Large intestine (tissue), 3 donors: ENCODE measurements around the gene GRIN2A. TPM values are rescaled to one million over a fixed set of nuclear protein-coding genes. Genes with fewer than 3 reads are reported as not detected.

ENCODE experiments used
- DNase-seq, 2 donors: peaks; one replicate each; pipeline versions ENCODE4 v3.0.0 to v3.0.0-alpha.2; 2013
- H3K27ac ChIP-seq: one replicate; pipeline ENCODE4 v1.5.1; 2013; ENCODE audit warnings: low read length
- H3K27me3 ChIP-seq: 2 replicates; pipeline ENCODE4 v1.6.1; 2013; ENCODE audit warnings: low read length; ENCODE audit not compliant: control insufficient read depth, insufficient read depth
- H3K36me3 ChIP-seq: 2 replicates; pipeline ENCODE4 v1.6.1; 2013; ENCODE audit warnings: low read length; ENCODE audit not compliant: control insufficient read depth, insufficient read depth
- H3K4me1 ChIP-seq: one replicate; pipeline ENCODE4 v1.6.1; 2013; ENCODE audit warnings: low read length; ENCODE audit not compliant: control insufficient read depth, insufficient read depth
- H3K4me3 ChIP-seq: one replicate; pipeline ENCODE4 v1.5.1; 2013; ENCODE audit warnings: low read length
- H3K9me3 ChIP-seq: one replicate; pipeline ENCODE4 v1.6.1; 2013; ENCODE audit warnings: mild to moderate bottlenecking, low read depth, low read length, moderate library complexity; ENCODE audit not compliant: control insufficient read depth
- WGBS: methylation state at CpG from one replicate; pipeline ENCODE4 v1.1.5; 2013; ENCODE audit warnings: low lambda C conversion rate; ENCODE audit not compliant: insufficient coverage; 5-methylcytosine and 5-hydroxymethylcytosine counted together
- polyA plus RNA-seq: library from polyadenylated mRNA; unstranded; fragments of 120-200 nt; gene quantifications from one replicate; pipeline ENCODE4 v1.2.1, GENCODE V29; 2013

Gene GRIN2A
- polyA plus RNA-seq, 1 donor = 0.10 TPM

DNA sequence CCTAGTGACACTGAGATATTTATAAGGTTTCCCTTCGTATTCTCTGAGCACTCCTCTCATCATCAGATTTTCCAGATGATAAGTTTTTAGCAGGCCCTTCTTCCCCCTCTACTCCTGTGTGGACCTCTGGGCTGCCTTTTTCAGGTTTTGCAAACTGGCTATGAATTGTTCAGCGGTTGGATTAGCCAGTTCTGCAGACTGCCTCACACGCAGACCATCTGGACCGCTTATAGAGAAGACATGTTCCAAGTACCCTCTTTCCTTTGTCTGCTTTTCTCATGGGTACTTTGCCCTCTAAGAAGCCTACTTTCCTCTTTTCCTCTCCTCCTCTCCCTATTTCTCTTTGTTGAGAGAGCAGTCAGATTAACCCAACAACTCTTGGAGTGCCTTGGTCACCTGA is 111.6 kb downstream of the GRIN2A start:
- H3K36me3 ChIP-seq = no peaks in the 10 kb centered on the region
- H3K9me3 ChIP-seq = no peaks in the 10 kb centered on the region
- WGBS = no CpG with 5 or more reads among the region's 4 CpGs
- no peak overlapping the region for H3K4me3 ChIP-seq
- H3K27ac ChIP-seq = no peak overlapping the region
- H3K4me1 ChIP-seq = no peaks in the 10 kb centered on the region
- H3K27me3 ChIP-seq = no peaks in the 10 kb centered on the region
- DNase-seq = no peak

- Histone ChIP-seq H3K36me3 (no peaks in the 10 kb centered on the region), H3K27ac (no peak overlapping the region), H3K4me3 (no peak overlapping the region), H3K27me3 (no peaks in the 10 kb centered on the region), H3K4me1 (no peaks in the 10 kb centered on the region), H3K9me3 (no peaks in the 10 kb centered on the region)
- DNase-seq = no peak
- WGBS = no CpG with 5 or more reads among the region's 3 CpGs
These were observed 112.9 kb downstream of the GRIN2A start for GRCh38 chr16:10069374-10069773.

DNA sequence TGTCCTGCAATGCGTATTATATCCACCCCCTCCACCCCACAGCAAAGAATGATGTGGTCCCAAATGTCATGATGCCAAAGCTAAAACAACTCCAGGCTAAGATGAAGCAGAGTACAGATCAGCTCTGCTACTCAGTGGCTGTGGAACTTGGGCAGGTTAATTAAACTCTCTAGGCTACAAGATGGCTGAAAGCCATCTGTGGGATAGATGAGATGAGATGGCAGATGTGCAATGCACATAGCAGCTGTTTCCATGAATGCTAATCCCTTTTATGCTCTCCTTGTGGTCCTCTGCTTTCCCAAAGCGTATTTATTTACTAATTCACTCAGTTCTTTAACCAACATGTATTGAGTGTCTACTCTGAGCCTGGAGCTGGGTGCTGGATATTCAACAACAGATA is 114.4 kb downstream of the GRIN2A start:
- DNase-seq = no peak
- H3K27me3 ChIP-seq = no peaks in the 10 kb centered on the region
- H3K9me3 ChIP-seq = no peaks in the 10 kb centered on the region
- H3K4me3 ChIP-seq = no peak overlapping the region
- H3K4me1 ChIP-seq = no peaks in the 10 kb centered on the region
- no CpG with 5 or more reads among the region's 2 CpGs for WGBS
- H3K27ac ChIP-seq = no peak overlapping the region
- H3K36me3 ChIP-seq = no peaks in the 10 kb centered on the region

DNA sequence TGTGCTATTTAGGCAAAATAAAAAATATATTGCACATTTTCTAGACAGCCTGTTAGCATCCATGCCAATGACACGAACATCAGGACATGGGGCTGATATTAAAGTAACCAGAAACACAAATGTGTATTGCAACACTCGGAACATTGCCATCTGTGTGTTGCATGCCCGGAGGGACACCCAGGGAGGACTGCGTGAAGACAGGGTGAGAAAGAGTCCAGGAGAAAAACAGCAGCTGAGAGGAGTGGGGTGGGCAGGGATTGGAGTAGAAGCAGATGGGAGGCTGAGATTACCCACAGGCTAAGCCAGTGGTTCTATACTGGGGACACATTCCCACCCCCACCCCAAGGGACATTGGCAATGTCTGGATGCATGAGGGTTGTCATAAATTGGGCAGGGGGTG is 114.8 kb downstream of the GRIN2A start:
- no peak for DNase-seq
- Histone ChIP-seq H3K27me3 (no peaks in the 10 kb centered on the region), H3K9me3 (no peaks in the 10 kb centered on the region), H3K36me3 (no peaks in the 10 kb centered on the region), H3K4me3 (no peak overlapping the region), H3K27ac (no peak overlapping the region), H3K4me1 (no peaks in the 10 kb centered on the region)
- WGBS = 90% methylated on average over 2 of the region's 4 CpGs

DNA sequence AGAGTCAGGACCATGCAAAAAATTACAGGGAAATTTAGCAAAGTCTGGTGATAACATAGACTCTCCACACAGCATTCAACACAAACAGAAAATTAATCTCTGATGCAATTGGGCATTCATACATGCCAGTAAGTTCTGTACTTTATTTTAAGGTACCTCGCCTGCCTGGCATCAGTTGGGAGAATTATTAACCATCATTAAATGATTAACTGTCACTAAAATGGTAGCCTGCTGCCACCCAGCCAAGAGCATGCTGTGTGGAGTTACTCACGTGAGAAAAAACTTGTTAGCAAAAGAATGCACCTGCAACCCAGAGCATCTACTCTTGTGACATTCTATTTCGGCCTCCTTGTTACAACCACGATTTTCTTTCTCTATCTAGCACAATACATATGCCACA is 117.2 kb downstream of the GRIN2A start:
- Histone ChIP-seq H3K9me3 (no peaks in the 10 kb centered on the region), H3K27ac (no peak overlapping the region), H3K36me3 (no peaks in the 10 kb centered on the region), H3K27me3 (no peaks in the 10 kb centered on the region), H3K4me3 (no peak overlapping the region), H3K4me1 (no peaks in the 10 kb centered on the region)
- WGBS = 67% methylated on average over 2 of the region's 4 CpGs
- no peak for DNase-seq

- H3K27me3 ChIP-seq = no peaks in the 10 kb centered on the region
- H3K36me3 ChIP-seq = no peaks in the 10 kb centered on the region
- H3K27ac ChIP-seq = no peak overlapping the region
- WGBS = 89% methylated on average over 1 of the region's 4 CpGs
- no peak overlapping the region for H3K4me3 ChIP-seq
- DNase-seq = no peak
- no peaks in the 10 kb centered on the region for H3K4me1 ChIP-seq
- H3K9me3 ChIP-seq = no peaks in the 10 kb centered on the region
These were observed 133.4 kb downstream of the GRIN2A start for GRCh38 chr16:10048850-10049249.

- WGBS = 60% methylated on average over 1 of the region's 4 CpGs
These were observed 136.3 kb downstream of the GRIN2A start for GRCh38 chr16:10045947-10046346.

DNA sequence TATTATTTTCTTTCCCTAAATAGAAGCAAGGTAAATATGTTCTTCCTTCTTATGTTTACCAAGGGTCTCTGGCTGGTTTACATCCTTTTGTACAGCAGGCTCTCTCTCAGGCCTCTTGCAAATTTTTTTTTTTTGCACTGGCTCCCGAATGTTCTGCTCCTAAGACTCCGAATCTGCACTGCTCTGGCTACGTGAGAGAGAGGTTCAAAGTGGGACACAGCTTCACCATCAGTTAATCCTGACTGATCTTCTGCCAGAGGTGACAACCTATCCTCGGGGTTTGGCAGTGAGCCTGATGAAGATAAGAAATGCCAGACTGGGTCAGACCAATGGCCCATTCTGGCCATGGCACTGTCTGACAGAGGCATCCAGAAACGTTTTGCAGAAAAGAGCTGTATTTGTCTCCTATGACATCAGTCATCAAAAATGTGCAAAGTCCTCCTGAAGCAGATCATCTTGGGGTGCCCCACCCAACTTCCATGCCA is 136.9 kb downstream of the GRIN2A start:
- Histone ChIP-seq H3K9me3 (no peaks in the 10 kb centered on the region), H3K27ac (no peak overlapping the region), H3K27me3 (no peaks in the 10 kb centered on the region), H3K4me1 (no peaks in the 10 kb centered on the region), H3K36me3 (no peaks in the 10 kb centered on the region), H3K4me3 (no peak overlapping the region)
- 20% methylated on average over 1 of the region's 5 CpGs for WGBS
- no peak for DNase-seq

More at GRCh38 chr16:10045947-10046346, 136.3 kb downstream of the GRIN2A start:
- DNase-seq = no peak
- H3K27me3 ChIP-seq = no peaks in the 10 kb centered on the region
- no peaks in the 10 kb centered on the region for H3K9me3 ChIP-seq
- H3K4me1 ChIP-seq = no peaks in the 10 kb centered on the region
- H3K27ac ChIP-seq = no peak overlapping the region
- H3K36me3 ChIP-seq = no peaks in the 10 kb centered on the region
- H3K4me3 ChIP-seq = no peak overlapping the region

DNA sequence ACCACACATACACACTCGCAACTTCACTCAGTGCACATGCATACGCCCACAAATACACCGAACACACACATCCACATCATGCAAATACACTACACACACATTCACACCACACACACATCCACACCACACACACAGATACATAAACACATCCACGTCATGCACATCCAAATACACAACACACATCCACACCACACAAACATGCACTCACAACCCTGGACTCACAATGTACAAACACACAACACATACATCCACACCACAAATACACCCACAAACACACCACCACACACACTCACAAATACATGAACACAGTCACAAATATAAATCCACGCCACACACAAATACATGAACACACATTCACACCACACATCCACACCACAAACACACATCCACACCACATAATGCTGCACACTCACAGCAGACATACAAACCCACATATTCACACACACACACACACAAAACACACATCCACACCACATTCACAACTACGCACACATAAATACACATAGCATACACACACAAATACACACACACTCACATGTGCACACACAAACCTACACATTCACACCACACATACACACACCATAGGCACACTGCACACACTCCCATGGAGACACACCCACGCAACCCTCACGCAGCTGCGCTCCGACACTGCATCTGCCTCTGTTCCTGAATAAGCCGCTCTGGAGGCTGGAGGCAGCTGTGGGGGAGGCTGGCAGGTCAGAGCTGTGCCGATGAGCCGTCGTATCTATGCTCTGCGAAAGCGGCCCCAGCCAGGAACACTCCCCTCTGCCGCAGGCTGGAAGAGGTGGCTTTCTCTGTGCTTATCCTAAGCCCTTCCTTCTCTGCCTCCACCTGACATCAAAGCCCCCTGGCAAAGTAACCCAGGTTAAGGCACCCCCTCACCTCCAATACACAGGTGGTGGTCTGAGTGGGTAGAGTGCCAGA is 141.8 kb downstream of the GRIN2A start:
- H3K9me3 ChIP-seq = no peaks in the 10 kb centered on the region
- H3K4me1 ChIP-seq = no peaks in the 10 kb centered on the region
- WGBS = no CpG with 5 or more reads among the region's 17 CpGs
- DNase-seq = no peak
- no peaks in the 10 kb centered on the region for H3K36me3 ChIP-seq
- no peak overlapping the region for H3K4me3 ChIP-seq
- H3K27me3 ChIP-seq = peaks cover 18% of the 10 kb centered on the region
- no peak overlapping the region for H3K27ac ChIP-seq

DNA sequence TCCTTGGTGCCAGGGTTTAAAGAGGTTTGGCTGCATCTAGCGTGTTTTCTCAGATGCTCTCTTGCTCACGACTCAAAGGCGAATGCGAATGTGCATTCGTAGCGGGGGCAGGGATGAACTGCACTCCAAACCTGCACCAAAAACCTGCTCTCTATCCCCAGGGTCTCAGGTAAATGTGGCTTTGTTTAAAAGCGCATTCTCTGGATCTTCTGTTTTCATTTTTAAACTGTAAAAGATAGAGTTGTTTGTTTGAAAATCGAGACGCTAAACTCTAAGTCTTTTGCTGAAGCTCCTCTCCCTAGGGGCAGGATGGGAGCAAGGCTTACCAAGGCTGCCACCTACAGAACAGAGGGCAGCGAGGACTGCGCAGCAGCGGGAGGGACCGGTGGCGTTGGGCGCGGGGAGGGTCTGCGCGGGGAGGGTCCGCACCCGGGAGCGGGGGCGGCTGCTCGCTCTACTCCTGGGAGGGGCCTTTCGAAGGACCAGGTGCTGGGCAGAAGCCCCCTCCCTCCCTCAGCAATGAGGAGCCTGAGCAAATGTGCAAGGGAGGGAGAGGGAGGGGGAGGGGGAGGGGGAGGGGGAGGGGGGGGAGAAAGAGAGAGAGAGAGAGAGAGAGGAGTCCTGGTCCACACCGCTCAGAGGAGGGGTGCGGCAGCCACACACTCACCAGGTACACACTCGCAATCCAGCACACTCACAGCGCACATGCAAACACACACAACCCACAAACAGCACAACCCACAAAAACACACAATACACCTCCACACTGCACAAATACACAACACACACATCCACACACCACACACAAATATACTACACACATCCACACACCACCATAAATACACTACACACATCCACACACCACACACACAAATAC is 142.8 kb downstream of the GRIN2A start:
- no peak overlapping the region for H3K4me3 ChIP-seq
- peak in 1 of 2 donors; percentile 5 for DNase-seq

More for the DNA sequence above, 142.8 kb downstream of the GRIN2A start:
- WGBS = 20% methylated on average over 1 of the region's 28 CpGs
- no peaks in the 10 kb centered on the region for H3K4me1 ChIP-seq
- no peaks in the 10 kb centered on the region for H3K36me3 ChIP-seq
- H3K27ac ChIP-seq = no peak overlapping the region
- peaks cover 18% of the 10 kb centered on the region for H3K27me3 ChIP-seq
- H3K9me3 ChIP-seq = no peaks in the 10 kb centered on the region
